ENCODE results near the gene MET.
"Not testable (repeated sequence)": the region's sequence is repeated elsewhere in the genome, so short reads cannot be mapped to it uniquely, and the experiment has no call there.

MET gene

DNA sequence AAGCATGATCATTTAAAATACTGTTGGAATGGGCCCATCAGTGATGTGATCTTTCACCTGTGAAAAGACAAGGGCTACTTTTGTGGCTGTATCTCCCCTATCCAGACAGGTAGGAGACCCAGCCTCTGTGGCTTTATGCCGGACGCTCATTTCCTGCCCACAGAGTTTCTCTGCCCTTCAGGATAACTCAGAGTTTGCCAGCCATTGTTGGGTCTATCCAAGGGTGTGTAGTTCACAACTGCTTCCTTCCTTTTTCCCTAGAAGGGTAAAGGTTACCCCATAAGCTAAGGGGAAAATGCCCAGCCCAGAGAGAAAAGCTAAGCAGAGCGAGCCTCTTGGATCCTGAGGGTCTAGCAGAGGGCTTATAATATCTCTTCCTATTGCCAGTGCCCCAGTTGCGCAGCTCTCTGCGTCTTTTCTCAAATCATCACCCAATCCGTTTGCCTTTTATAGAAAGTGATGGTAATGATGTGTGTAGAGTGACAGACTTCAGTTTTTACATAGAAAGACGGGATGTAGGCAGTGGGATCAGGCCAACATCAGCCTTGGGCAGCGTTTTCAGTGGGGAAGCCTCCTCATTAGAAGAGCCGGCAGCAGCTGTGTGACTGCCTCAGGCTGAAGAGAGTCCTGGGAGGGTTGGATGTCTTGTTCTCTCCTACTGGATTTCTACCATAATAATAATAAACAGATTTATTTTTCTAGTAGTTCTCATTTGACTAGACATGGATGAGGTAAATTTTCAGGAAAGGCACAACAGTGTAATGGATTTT lies 80.5 kb downstream of the MET start:
- DNase-seq (ENCODE audit: low read depth in 2 of 2): no peak

DNA sequence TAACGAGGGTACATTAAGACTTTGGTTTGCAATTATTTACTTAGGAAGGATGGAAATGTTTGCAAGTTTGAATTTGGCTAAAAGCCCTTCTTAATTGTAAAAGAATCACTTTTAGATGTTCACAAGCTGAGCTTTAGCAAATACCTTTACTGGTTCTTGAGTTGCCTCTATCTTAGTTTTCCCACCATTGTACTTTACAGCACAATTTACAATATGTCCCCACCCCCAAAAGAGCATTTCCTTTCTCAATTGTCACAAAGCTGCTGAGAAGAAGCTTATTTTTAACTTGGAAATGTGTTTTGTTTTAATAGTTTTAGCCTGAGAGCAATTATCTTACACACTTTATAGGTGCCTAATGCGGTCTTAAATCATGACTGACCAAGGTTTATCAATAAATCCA lies 81.1 kb downstream of the MET start:
- DNase-seq (ENCODE audit: low read depth in 2 of 2): no peak

DNA sequence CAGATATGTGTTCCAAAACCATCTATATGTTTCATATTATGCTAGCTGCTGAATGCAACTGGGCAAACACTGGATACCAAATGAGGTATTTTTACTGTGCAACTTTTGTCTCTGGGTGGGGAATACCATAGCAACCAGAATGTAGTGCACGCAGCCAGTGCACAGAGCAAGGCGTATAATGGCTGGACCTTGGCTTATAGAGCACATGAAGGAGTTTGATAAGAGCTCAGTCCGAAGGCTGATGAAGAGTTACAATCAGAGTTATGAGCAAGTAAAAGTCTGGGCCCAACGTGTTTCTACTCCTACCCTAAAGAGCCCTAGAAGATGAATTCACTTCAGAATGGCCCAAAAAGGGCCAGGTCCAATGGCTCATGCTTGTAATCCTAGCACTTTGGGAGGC lies 82.2 kb downstream of the MET start:
- no peak for DNase-seq (ENCODE audit: low read depth in 2 of 2)

DNA sequence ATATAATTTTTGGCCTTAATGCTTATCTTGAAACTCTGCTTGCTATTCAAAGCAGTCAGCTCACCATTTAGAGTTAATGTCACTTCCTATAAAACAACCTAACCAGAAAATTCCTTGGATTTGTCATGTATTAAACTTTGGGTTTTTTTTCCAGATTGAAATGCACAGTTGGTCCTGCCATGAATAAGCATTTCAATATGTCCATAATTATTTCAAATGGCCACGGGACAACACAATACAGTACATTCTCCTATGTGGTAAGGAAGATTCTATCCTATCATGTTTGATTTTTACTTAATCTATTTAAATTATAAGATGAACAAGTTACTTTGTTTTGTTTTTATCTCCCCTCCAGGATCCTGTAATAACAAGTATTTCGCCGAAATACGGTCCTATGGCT lies 85.3 kb downstream of the MET start:
- DNase-seq (ENCODE audit: low read depth in 2 of 2): no peak

DNA sequence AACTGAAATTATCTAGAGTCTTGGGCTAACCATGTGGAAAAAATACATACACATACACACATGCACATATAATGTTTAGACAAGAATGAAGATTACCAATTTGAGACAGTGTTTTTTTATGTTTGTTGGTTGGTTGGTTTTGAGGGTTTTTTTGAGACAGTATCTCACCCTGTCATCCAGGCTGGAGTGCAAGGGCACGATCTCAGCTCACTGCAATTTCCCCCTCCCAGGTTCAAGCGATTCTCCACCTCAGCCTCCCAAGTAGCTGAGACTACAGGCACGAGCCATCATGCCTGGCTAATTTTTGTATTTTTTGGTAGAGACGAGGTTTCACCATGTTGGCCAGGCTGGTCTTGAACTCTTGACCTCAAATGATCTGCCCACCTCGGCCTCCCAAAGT lies 87.6 kb downstream of the MET start:
- DNase-seq (ENCODE audit: low read depth in 2 of 2): not testable (repeated sequence)

DNA sequence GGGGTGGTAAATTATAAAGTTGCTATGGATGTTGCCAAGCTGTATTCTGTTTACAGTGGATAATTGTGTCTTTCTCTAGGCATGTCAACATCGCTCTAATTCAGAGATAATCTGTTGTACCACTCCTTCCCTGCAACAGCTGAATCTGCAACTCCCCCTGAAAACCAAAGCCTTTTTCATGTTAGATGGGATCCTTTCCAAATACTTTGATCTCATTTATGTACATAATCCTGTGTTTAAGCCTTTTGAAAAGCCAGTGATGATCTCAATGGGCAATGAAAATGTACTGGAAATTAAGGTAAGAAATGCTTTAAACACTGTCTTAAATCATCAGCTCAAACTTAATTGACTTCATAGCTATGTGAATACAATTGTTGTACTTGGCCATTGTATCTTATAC lies 91.0 kb downstream of the MET start:
- DNase-seq (ENCODE audit: low read depth in 2 of 2): no peak

DNA sequence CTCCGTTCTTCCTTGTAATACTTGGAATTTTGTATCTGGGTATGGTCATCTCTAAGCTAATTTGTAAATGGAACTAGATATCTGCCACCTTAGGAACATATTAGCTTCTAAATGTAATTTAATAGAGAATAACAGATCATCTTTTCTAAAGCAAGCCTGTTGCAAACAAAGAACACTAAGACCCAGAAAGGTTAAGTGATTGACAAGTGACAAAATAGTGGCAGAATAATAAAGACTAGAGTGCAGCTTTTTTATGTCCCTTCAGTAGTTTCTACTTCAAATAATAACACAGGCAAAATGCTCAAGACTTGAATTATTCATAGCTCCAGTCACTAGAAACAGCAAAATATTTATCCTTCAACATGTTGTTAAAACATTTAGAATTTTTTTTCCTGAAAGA lies 91.7 kb downstream of the MET start:
- no peak for DNase-seq (ENCODE audit: low read depth in 2 of 2)

DNA sequence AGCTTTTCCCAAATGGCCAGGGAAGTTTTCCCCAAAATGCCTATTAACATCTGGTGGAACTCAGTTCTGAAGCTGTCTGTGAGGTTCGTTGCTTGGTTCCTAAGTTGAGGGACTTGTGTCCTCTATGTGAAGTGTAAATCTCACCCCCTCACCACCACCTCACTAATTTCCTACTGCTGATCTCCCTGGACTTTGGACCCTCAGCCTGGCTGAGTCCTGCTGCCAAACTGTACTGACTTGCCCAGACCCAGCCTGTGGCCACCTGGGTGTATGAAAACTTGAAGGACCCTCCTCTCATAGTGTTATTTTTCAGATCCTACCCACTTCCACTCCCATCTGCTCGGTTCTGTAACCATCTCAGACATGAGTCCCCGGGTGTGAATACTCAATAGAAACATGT lies 94.9 kb downstream of the MET start:
- DNase-seq (ENCODE audit: low read depth in 2 of 2): no peak

DNA sequence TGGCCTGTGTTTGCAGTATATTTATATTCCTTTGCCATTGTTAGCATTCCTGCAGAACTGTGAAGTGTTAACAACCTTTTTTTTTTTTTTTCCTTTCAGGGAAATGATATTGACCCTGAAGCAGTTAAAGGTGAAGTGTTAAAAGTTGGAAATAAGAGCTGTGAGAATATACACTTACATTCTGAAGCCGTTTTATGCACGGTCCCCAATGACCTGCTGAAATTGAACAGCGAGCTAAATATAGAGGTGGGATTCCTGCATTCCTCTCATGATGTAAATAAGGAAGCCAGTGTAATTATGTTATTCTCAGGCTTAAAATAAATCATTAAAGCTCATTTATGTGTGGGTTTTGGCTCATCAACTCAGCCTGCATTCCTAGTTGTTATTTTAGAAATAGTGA lies 97.5 kb downstream of the MET start:
- no peak for DNase-seq (ENCODE audit: low read depth in 2 of 2)

DNA sequence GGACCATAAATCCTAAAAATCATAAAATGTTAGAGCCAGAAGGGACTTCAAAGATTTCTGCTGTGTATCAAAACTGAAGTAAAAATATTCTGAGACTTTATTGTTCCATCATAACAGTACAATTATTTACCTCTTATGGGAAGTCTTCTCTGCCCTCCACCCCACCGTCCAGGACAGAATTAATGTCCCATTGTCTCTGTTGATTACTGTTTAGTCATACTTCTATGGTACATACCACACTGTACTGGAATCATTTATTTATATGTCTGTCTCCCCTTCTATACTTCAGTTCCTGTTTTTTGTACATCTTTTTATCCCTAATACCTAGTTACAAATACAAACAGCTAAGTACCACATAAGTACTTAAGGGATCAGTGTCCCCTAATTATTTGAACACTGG lies 98.9 kb downstream of the MET start:
- no peak for DNase-seq (ENCODE audit: low read depth in 2 of 2)

DNA sequence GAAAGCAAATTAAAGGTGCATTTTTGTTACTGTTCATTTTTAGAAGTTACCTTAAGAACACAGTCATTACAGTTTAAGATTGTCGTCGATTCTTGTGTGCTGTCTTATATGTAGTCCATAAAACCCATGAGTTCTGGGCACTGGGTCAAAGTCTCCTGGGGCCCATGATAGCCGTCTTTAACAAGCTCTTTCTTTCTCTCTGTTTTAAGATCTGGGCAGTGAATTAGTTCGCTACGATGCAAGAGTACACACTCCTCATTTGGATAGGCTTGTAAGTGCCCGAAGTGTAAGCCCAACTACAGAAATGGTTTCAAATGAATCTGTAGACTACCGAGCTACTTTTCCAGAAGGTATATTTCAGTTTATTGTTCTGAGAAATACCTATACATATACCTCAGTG lies 99.6 kb downstream of the MET start:
- no peak for DNase-seq (ENCODE audit: low read depth in 2 of 2)

DNA sequence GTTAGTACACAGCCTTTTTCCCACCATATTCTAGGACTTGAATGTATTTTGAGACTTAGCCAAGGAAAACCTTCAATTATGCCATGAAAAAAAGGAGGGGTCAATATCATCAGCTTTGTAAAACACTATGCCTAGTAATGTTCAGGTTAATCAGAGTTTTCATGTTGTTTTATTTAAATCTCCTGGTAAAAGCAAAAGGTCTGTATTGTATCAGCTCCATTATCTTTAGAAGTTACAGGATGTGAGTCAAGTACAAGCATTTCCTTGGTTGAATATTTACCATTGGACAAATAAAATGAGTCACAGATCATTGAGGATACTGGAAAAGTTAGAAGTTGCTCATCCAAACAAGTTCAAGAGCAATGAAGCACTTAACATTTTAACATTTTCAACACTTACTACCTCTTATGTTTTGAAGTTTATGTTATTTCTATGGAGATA lies 100.4 kb downstream of the MET start:
- no peak for DNase-seq (ENCODE audit: low read depth in 2 of 2)

DNA sequence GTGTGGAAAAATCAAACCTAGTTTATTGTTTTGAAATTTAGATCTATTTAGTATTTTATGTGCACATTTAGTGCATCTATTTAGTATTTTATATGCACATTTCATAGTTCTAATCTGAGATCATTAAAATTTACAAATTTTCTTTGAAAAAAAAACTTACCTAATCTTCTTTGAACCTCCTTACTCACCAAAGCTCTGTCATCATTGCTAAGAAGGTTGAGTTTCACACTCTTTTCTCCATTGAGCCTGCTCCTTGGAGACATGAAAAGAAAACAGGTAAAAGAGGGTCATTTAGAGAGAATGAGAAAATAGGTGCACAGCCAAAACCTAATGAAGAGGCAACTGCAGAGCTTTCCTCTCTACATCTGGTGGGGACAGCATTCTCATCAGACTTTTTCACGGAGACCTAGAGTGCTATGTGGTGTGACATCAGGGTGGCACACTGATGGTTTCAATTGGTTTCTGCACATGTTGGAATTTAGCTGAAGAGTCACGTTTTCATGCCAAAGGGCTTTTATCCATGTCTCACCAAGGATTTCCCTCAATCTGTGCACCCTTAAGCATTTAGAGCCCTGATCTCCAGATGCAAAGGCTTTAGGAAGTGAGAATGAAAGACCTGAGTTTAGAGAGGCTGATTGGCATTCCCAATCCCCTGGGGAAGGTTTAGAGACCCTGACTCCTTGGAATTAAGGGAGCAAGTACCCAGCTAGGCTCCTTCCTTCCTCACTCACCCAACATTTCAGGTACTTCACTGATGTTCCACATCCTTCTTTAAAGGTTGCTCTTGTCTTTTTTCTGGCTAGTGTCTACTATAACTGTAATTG lies 101.1 kb downstream of the MET start:
- DNase-seq (ENCODE audit: low read depth in 2 of 2): no peak

DNA sequence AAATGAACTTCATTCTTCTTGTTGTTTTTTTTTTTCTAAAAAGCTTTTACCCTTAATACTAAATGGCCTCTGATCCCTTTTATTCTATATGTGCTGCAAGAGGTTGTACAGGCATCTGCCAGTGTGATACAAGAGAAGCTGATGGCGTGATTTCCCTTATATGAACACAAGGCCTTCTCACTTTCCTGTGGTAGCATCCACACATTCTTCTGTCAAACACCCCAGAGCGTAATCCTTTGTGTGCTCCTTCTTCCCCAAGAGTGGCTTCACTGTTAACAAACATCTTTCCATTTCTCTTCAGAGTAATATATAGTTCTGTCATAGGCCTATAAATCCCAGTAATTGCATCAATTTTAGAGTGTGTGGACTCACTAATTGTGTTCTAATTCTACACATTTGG lies 104.0 kb downstream of the MET start:
- DNase-seq (ENCODE audit: low read depth in 2 of 2): no peak

DNA sequence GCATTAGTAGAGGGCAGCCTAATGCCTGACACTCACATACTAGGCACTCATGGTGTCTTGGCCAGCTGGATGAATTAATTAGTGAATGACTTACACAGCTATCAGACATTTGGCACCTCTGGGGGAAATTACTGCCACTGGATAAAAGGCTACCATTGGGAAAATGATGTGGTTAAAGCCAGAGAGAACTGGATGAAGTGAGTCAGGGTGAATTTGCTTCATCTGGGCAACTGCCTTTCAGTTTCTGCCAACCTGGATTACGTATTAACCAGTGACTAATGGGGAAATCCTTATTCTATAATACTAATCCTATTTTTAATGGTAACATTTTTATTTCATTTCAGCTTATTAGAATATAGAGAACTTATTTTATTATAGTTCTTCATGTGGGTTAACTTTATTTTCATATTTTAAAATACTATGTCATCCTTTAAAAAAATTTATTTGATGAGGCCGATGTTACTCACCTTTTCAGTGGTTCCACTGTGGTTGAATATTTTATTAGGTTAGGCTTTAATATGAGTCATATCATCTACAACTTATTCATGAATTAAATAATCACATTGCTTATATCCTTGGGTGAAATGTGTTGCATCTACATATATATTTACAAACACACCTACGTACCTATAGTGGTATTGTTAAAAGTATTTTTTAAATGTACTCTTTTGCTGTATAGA lies 104.8 kb downstream of the MET start:
- DNase-seq (ENCODE audit: low read depth in 2 of 2): no peak

DNA sequence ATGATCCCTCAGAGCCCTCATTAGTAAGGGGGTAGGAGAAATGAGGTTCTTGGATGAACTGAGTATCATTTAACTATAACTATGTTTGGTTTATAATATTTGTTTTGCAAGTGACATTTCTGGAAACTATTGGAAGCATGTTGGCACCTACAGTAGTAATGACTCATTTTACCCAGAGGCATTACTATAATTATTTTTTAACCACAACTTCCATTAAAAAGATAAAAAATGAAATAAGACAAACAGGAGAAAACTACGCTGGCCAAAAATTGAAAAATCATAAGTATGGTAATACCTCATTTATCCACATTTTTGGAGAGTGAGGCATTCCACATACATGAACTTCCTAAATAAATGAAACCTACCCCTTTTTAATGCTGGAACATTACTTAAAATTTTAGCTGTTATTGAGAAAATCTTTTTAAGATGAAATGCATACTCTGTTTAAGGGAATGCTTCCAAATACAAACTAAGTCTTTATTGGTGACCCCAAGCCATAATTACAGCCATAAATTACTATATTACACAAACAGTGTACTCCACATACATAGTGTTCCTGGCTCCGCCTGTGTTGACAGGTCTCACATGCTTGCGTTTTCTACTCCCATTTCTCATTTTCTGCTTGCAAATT lies 105.8 kb downstream of the MET start:
- DNase-seq (ENCODE audit: low read depth in 2 of 2): no peak

DNA sequence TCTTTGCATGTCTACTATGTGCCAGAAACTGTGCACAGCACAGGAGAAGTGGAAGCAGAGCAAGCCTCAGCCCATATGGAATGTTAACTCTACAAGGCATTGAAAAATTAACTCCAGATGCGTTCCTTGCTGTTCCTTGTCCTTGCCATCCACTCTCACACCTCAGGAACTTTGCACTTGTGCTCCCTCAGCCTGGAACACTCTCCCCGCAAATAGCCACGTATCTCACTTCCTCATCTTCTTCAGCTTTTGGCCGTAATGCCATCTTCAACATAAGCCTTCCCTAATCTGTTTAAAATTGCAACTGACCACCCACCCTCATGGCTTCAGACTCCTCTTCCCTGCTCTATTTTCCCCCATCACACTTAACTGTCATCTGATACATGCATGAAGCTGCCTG lies 107.2 kb downstream of the MET start:
- DNase-seq (ENCODE audit: low read depth in 2 of 2): no peak

DNA sequence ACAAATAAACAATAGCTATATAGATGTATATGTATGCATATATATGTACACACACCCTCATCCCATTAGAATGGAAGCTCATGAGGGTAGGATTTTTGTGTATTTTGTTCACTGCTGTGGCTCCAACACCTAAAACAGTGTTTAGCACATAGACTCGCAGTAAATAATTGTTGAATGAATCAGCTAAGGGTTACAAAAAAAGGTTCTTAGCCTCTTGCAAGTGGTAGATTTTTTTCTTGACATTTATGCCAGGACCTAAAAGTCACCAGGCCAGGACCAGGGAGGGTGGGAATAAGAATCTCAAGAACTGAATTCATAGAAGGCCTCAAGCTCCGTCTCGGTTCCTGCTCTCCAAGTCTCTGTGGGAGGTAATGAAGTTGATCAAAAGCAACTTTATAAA lies 107.9 kb downstream of the MET start:
- DNase-seq (ENCODE audit: low read depth in 2 of 2): no peak

DNA sequence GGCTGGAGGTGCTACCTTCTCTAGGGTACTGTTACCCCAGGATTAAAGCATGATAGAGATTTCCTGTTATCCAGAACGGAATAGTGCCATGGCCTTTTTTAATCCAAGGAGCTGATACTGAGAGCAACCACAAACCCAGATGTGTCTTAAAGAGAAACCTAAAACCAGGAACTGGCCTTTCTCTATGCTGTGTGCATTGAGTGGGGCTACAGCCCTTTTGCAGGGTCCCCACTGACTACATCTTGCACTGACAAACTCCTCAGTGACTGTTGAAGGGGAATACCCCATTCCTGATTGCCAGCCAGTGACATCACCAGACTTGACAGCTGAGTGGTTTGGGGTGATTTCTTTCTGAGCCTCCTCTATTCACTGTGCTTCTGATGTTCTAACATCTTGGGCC lies 108.5 kb downstream of the MET start:
- DNase-seq (ENCODE audit: low read depth in 2 of 2): no peak

DNA sequence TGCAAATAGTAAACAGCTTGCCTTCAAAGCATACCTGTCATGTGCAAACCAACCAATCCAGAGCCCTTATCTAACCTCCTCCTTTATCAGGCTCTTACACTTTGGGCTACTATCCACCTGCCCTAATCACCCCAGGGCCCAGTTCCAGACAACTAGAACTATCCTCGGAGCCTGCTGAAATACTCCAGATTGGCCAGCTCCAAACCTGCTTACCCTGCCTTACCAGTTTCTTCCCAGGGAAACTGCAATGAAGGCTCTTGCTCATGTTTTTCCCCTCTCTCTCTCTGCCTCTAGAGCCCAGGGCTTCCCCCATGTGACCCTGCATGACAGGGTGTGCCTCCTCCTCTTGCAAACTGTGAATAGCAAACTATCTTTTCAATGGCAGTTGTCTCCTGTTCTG lies 109.0 kb downstream of the MET start:
- DNase-seq (ENCODE audit: low read depth in 2 of 2): no peak

DNA sequence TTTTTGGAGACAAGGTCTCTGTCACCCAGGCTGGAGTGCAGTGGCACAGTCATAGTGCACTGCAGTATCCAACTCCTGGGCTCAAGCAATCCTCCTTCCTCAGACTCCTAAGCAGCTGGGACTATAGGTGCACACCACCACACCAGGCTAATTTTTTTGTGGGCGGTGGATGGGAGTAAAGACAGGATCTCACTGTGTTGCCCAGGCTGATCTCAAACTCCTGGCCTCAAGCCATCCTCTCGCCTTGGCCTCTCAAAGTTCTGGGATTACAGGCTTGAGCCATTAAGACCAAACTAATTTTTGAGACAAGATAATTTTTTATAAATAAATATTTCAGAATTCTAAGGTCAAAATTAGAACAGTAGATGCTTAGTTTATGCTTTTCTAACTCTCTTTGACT lies 109.6 kb downstream of the MET start:
- DNase-seq (ENCODE audit: low read depth in 2 of 2): no peak

DNA sequence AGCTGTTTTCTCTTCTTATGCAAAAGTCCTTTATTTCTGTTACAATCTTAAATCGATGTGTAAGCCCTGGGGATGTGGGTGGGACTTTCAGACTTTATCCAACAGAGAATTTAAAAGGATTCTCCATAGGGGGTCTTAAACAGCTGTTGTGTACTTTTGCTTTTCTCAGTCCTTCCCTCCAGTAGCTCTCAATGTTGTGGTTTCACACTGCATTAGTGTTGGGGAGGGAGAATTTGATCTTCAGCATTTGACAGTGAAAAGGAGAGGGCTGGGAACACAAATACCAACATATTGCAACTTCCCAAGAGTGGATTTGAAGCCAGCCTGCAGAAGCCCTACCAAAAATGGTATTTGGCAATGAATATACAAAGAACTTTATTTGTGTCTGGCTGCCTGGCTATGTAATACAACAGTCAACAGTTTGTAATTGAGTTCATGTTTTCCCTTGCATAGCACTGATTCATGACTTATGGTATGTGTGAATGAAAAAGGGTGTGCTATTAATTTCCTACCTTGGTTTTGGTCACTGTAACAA lies 110.2 kb downstream of the MET start:
- no peak for DNase-seq (ENCODE audit: low read depth in 2 of 2)
